A549 (cell line): ENCODE measurements around the gene TMTC2. TPM values are rescaled to one million over a fixed set of nuclear protein-coding genes. Genes with fewer than 3 reads are reported as not detected.

Experiments
- ATAC-seq, 2 experiments: fragments of 200-7000 bp in 1 of 2; fragments of >200 bp in 1 of 2; cut with Nextera tagmentation in 1 of 2; cut with Tn5 transposase in 1 of 2; 3 replicates each; pipeline versions ENCODE4 v1.8.0 to v1.9.1; 2018 to 2020; ENCODE audit warnings: mild to moderate bottlenecking in 1 of 2, moderate library complexity in 1 of 2
- CTCF ChIA-PET: fragments of 300-600 bp; sonication (Branson Sonifier 250); formaldehyde crosslinking; extraction: SDS; loops from one replicate; lab custom pipeline; 2021; ENCODE audit warnings: antibody characterized with exemption, inconsistent platforms; lab: Yijun Ruan, JAX
- POLR2A ChIA-PET: fragments of 350-600 bp; formaldehyde crosslinking; extraction: SDS; loops from one replicate; lab custom pipeline; 2021; ENCODE audit warnings: antibody characterized with exemption, inconsistent platforms; lab: Yijun Ruan, JAX
- DNase-seq, 2 experiments: peaks; one replicate each; pipeline versions ENCODE4 v3.0.0 to v3.0.0-alpha.2; 2011 to 2016; ENCODE audit warnings: low read depth in 1 of 2, low spot score in 1 of 2
- FAIRE-seq: peaks from 2 replicates; lab custom pipeline; 2011; peaks lifted over from hg19 to GRCh38; lab: Jason Lieb, UNC
- H3K27ac ChIP-seq, 2 experiments: fragments of >200 bp; sonication (Bioruptor Twin); formaldehyde crosslinking; 3 replicates each; pipeline ENCODE4 v1.5.1; 2016 to 2017
- H3K4me1 ChIP-seq: fragments of >200 bp; sonication (Bioruptor Twin); formaldehyde crosslinking; 3 replicates; pipeline ENCODE4 v1.6.1; 2016
- H3K4me2 ChIP-seq: fragments of >200 bp; sonication (Bioruptor Twin); formaldehyde crosslinking; 3 replicates; pipeline ENCODE4 v1.6.1; 2016
- H3K4me3 ChIP-seq: fragments of >200 bp; sonication (Bioruptor Twin); formaldehyde crosslinking; 3 replicates; pipeline ENCODE4 v1.5.1; 2016
- H3K9me3 ChIP-seq: fragments of >200 bp; sonication (Bioruptor Twin); formaldehyde crosslinking; 3 replicates; pipeline ENCODE4 v1.6.1; 2016
- EHF ChIP-seq: fragments of 250-450 bp; sonication (Bioruptor Pico); IDR thresholded peaks from 2 replicates; pipeline ENCODE4 v1.5.0; 2020; ENCODE audit warnings: mild to moderate bottlenecking
- ESRRA ChIP-seq: fragments of 150-350 bp; IDR thresholded peaks from 2 replicates; pipeline ENCODE4 v1.6.1; 2014; ENCODE audit warnings: mild to moderate bottlenecking, low read length, borderline replicate concordance
- HDAC2 ChIP-seq: fragments of 200-600 bp; sonication (generic); IDR thresholded peaks from 2 replicates; pipeline ENCODE4 v1.6.1; 2016
- HOXA7 ChIP-seq: fragments of 250-450 bp; sonication (Bioruptor Pico); IDR thresholded peaks from 2 replicates; pipeline ENCODE4 v1.5.0; 2020; ENCODE audit warnings: mild to moderate bottlenecking, moderate library complexity
- HOXB13 ChIP-seq: fragments of 250-450 bp; sonication (Bioruptor Pico); IDR thresholded peaks from 2 replicates; pipeline ENCODE4 v1.5.0; 2020; ENCODE audit warnings: low read depth, mild to moderate bottlenecking, moderate library complexity
- JUN ChIP-seq, 2 experiments: fragments of >200 bp; sonication (Bioruptor Twin); formaldehyde crosslinking; IDR thresholded peaks; 2 replicates in 1 of 2; 3 replicates in 1 of 2; pipeline ENCODE4 v1.6.1; 2016 to 2017
- KDM5A ChIP-seq: fragments of 200-600 bp; sonication (generic); IDR thresholded peaks from 2 replicates; pipeline ENCODE4 v1.6.1; 2016; ENCODE audit warnings: antibody characterized with exemption, mild to moderate bottlenecking
- NFE2L2 ChIP-seq: fragments of 150-350 bp; conservative IDR thresholded peaks from 2 replicates; pipeline ENCODE4 v1.6.1; 2014; ENCODE audit warnings: low read length
- NR3C1 ChIP-seq: fragments of >200 bp; sonication (Bioruptor Twin); formaldehyde crosslinking; IDR thresholded peaks from 3 replicates; pipeline ENCODE4 v1.6.1; 2017
- RFX5 ChIP-seq: fragments of 450-650 bp; IDR thresholded peaks from 2 replicates; pipeline ENCODE4 v1.7.1; 2014; ENCODE audit warnings: antibody characterized with exemption, mild to moderate bottlenecking, moderate library complexity
- TFCP2L1 ChIP-seq: fragments of 250-450 bp; sonication (Bioruptor Pico); IDR thresholded peaks from 2 replicates; pipeline ENCODE4 v1.5.0; 2021; ENCODE audit warnings: mild to moderate bottlenecking
- ZSCAN20 ChIP-seq: fragments of 250-450 bp; sonication (Bioruptor Pico); IDR thresholded peaks from 2 replicates; pipeline ENCODE4 v1.8.0; 2022; ENCODE audit warnings: mild to moderate bottlenecking, moderate library complexity
- WGBS: methylation state at CpG from one replicate; pipeline ENCODE4 v1.1.6; 2017; ENCODE audit errors: missing lambda C conversion rate; 5-methylcytosine and 5-hydroxymethylcytosine counted together
- polyA plus RNA-seq, 4 experiments: library from polyadenylated mRNA; depleted of rRNA in 3 of 4; stranded (reverse); fragments of >200 nt; fragmentation: RNase III in 1 of 4; extraction: RNeasy Plus Mini Kit Qiagen cat#74134 plus additional on column Dnase treatment in 1 of 4; gene quantifications; 2 replicates in 3 of 4; 3 replicates in 1 of 4; pipeline ENCODE4 v1.2.3, GENCODE V29; 2011 to 2017
- TF ChIP-seq, protein P1 (sequence below): fragments of 250-450 bp; sonication (Bioruptor Pico); IDR thresholded peaks from 2 replicates; pipeline ENCODE4 v1.5.0; 2021; ENCODE audit warnings: mild to moderate bottlenecking, moderate library complexity, borderline replicate concordance
- TF ChIP-seq, protein P2 (sequence below): fragments of 250-450 bp; sonication (Bioruptor Pico); IDR thresholded peaks from 2 replicates; pipeline ENCODE4 v1.5.0; 2020; ENCODE audit warnings: low read depth, mild to moderate bottlenecking, moderate library complexity
- TF ChIP-seq, protein P3 (sequence below): IDR thresholded peaks from 2 replicates; pipeline ENCODE4 v1.6.1; 2012; ENCODE audit warnings: low read depth, borderline replicate concordance
- TF ChIP-seq, protein P4 (sequence below): fragments of 450-650 bp; IDR thresholded peaks from 2 replicates; pipeline ENCODE4 v1.6.1; 2014; ENCODE audit warnings: antibody characterized with exemption
- TF ChIP-seq, protein P5 (sequence below): IDR thresholded peaks from 2 replicates; pipeline ENCODE4 v1.6.1; 2012

TMTC2 gene
- polyA plus RNA-seq, 2 of the 4 experiments (the other 2 are of a cell fraction), result 1.8 to 5.3 TPM

DNA sequence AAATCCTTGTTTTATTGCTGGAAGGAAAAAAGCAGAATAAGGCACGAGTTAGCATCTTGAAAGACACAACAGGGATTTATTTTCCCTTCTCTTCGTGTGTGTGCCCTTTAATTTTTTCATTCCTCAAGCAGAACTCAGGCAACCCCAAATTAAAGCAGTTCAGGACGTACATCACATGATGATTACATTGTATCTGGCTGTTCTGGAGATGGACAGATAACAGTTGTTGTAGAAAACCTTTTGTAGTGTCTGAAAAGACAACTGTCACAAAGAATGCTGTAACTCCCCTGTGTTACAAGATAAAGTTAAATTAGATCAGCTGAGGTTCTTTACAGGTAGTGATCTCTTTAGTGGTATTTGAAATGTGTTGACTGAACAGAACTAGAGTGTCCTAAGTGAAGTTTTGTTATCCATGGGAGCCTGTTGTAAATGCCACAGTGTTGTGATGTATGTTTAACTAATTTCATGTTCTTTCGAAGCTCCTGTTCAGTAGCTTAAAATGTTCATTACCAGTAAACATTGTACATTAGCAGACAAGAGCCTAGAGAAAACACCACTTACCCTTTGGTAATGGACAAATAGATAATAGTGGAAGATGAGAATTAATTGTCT lies 58.5 kb downstream of the TMTC2 start (continued):
- TF ChIP-seq, protein P1, sequence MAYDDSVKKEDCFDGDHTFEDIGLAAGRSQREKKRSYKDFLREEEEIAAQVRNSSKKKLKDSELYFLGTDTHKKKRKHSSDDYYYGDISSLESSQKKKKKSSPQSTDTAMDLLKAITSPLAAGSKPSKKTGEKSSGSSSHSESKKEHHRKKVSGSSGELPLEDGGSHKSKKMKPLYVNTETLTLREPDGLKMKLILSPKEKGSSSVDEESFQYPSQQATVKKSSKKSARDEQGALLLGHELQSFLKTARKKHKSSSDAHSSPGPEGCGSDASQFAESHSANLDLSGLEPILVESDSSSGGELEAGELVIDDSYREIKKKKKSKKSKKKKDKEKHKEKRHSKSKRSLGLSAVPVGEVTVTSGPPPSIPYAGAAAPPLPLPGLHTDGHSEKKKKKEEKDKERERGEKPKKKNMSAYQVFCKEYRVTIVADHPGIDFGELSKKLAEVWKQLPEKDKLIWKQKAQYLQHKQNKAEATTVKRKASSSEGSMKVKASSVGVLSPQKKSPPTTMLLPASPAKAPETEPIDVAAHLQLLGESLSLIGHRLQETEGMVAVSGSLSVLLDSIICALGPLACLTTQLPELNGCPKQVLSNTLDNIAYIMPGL, result no peak
- TF ChIP-seq HOXB13 (CRISPR knock-in tag), result no peak

DNA sequence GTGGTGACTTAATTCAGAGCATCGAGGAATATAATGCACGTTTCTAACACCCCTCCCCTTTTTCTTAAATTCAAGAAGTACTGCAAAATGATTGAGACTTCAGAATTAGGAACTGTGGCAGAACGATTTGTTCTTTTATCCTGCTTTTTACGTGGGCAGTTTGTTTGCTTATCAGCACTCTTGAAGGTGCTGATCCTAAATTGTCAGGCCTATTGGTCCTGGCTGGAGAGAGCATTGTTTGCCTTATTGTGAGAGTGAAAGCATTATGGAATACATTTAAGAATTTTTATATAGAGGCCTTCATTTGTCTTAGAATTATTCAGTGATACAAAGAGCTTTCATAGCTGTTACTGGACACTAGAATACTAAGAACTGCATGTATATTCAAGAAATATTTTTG lies 59.1 kb downstream of the TMTC2 start:
- no peak for ATAC-seq
- ChIA-PET POLR2A (no interaction called here), CTCF (interaction anchor here (2.0 kb wide), 1 partner anchor 60 kb away, joined by 7 read pairs; no protein-coding TSS in a partner anchor)

DNA sequence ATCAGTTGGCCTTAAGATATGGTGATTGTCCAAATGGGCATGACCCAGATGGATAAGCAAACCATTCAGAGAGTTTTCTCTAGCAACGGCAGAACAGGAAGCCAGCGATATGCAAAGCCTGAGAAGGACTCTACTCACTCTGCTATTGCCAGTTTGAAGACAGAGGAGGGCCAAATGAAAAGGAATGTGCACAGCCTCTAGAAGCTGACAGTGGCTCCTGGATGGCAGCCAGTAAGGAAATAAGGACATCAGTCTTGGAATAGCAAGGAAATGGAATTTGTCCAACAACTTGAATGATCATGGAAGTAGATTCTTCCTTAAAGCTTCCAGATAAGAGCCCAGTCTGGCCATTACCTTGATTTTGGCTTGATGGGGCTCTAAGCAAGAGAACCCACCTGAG lies 60.0 kb downstream of the TMTC2 start:
- Histone ChIP-seq H3K27ac (no peak overlapping the region), H3K4me3 (no peak overlapping the region), H3K4me2 (no peak overlapping the region), H3K9me3 (no peaks in the 10 kb centered on the region), H3K4me1 (no peaks in the 10 kb centered on the region)
- ChIA-PET POLR2A (no interaction called here), CTCF (interaction anchor here (2.0 kb wide), 1 partner anchor 61 kb away, joined by 7 read pairs; no protein-coding TSS in a partner anchor)
- no peak for ATAC-seq
- TF ChIP-seq RFX5 (no peak), JUN (IDR thresholded peaks at IDR 0.05) (no peak), TFCP2L1 (CRISPR knock-in tag) (no peak), ZSCAN20 (no peak), HOXA7 (no peak), EHF (CRISPR knock-in tag) (no peak), NR3C1 (no peak), NFE2L2 (no peak)
- TF ChIP-seq, protein P2, sequence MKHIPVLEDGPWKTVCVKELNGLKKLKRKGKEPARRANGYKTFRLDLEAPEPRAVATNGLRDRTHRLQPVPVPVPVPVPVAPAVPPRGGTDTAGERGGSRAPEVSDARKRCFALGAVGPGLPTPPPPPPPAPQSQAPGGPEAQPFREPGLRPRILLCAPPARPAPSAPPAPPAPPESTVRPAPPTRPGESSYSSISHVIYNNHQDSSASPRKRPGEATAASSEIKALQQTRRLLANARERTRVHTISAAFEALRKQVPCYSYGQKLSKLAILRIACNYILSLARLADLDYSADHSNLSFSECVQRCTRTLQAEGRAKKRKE (CRISPR knock-in tag), result no peak
- TF ChIP-seq, protein P3, sequence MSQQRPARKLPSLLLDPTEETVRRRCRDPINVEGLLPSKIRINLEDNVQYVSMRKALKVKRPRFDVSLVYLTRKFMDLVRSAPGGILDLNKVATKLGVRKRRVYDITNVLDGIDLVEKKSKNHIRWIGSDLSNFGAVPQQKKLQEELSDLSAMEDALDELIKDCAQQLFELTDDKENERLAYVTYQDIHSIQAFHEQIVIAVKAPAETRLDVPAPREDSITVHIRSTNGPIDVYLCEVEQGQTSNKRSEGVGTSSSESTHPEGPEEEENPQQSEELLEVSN, result no peak
- TF ChIP-seq, protein P4, sequence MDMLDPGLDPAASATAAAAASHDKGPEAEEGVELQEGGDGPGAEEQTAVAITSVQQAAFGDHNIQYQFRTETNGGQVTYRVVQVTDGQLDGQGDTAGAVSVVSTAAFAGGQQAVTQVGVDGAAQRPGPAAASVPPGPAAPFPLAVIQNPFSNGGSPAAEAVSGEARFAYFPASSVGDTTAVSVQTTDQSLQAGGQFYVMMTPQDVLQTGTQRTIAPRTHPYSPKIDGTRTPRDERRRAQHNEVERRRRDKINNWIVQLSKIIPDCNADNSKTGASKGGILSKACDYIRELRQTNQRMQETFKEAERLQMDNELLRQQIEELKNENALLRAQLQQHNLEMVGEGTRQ, result no peak
- no peak for FAIRE-seq
- WGBS, result 100% methylated on average over 2 of the region's 2 CpGs
- DNase-seq, result no peak

More for the DNA sequence above, 59.1 kb downstream of the TMTC2 start:
- TF ChIP-seq ESRRA (no peak), NFE2L2 (no peak), KDM5A (no peak), HDAC2 (no peak), JUN (IDR thresholded peaks at IDR 0.05) (no peak)
- TF ChIP-seq, protein P3, result no peak
- TF ChIP-seq, protein P5, sequence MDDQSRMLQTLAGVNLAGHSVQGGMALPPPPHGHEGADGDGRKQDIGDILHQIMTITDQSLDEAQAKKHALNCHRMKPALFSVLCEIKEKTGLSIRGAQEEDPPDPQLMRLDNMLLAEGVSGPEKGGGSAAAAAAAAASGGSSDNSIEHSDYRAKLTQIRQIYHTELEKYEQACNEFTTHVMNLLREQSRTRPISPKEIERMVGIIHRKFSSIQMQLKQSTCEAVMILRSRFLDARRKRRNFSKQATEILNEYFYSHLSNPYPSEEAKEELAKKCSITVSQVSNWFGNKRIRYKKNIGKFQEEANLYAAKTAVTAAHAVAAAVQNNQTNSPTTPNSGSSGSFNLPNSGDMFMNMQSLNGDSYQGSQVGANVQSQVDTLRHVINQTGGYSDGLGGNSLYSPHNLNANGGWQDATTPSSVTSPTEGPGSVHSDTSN, result no peak
- TF ChIP-seq, all 56 proteins: peak for 0
- DNase-seq (no peak), FAIRE-seq (no peak)
- Histone ChIP-seq H3K9me3 (no peaks in the 10 kb centered on the region), H3K4me2 (no peak overlapping the region), H3K4me3 (no peak overlapping the region), H3K4me1 (peaks cover 2% of the 10 kb centered on the region), H3K27ac (no peak overlapping the region)
- 53% methylated on average over 4 of the region's 4 CpGs for WGBS
